T-helper 2 cell (primary cell): ENCODE results near the gene PITRM1.
"Not testable (repeated sequence)": the region's sequence is repeated elsewhere in the genome, so short reads cannot be mapped to it uniquely, and the experiment has no call there.

ENCODE experiments used
- DNase-seq, 5 experiments: peaks; one replicate each; pipeline versions ENCODE4 v3.0.0 to v3.0.0-alpha.2; 2012 to 2022

Gene PITRM1

GRCh38 chr10:3197348-3198003 is 24.9 kb upstream of the PITRM1 start:
- DNase-seq = peak in 4 of 5 experiments; percentile 31 to 97 (median 74)

- no peak for DNase-seq
Observed at GRCh38 chr10:3196958-3197347, 24.4 kb upstream of the PITRM1 start.

DNA sequence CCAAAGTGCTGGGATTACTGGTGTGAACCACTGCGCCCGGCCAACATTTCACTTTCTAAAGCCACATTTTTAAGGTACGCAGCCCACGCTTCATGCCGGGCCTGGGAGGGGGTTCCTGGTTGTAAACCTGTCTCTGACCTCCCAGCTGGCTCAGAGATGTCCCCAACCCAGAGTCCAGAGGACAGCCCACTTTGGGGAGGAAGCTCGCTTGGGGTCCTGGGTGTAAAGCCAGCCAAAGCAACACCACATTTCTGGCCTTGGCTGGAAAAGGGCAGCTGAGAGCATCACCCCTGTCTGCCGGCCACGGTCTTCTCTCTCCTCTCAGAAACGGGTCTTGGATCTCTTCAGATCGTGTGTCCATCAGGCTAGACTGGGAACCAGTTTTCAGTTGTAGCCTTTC is 23.9 kb upstream of the PITRM1 start:
- no peak for DNase-seq

DNA sequence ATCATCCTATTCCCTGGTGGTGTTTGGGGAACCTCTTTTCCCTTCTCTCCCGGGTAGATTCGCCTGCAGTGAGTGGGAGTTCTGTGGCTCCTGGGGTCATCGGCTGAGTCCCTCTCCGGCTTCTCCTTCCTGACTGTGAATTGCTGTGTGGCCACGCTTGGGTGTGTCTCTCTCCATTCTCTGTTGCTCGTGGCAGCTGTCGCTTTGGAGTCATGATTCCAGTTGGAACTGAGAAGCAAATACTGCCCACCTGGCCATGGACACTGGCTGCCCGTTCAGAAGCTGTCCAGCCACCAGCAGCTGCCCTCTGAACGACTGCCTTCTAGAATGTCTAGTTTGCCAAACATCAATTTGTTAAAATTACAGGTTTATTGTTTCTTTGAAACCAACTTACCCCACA is 23.1 kb upstream of the PITRM1 start:
- DNase-seq = no peak

DNA sequence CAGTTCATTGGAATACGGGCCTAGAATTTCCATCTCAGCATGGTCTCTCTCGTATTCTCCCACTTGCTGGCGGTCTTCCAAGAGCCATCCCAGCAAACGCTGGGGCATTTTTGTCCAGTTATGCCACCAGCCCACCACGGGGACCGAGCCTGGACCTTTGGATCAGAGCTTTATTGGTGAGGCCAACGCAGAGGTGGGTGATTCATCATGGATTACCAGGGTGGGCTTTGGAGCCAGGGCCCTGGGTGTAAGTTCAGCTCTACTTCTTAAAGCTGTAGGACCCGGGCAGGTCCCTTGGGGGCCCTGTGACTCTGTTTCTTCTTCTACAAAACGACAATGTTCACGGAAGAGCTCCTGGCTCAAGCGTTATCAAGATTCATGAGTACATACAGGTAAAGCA is 22.7 kb upstream of the PITRM1 start:
- no peak for DNase-seq

DNA sequence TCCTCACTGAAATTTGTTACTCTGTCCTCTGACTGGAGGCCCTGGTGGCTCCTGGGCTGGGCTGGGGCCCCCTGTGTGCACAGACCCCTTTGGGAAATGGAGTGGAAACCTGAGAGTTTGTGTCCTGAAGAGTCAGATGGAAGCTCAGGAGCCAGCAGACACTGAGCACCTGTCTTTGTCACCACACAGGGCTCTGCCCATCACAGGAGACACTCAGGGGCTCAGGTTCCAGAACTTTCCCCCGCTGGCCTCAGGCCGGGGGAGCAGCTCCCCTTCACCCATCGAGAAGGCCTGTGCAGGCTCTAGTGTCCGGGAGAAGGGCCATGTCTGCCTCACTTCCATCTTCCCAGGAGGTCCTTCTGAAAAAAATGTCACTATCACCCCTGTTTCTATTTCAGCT is 22.3 kb upstream of the PITRM1 start:
- DNase-seq = no peak

GRCh38 chr10:3193751-3194150 is 21.2 kb upstream of the PITRM1 start:
- DNase-seq = no peak

DNA sequence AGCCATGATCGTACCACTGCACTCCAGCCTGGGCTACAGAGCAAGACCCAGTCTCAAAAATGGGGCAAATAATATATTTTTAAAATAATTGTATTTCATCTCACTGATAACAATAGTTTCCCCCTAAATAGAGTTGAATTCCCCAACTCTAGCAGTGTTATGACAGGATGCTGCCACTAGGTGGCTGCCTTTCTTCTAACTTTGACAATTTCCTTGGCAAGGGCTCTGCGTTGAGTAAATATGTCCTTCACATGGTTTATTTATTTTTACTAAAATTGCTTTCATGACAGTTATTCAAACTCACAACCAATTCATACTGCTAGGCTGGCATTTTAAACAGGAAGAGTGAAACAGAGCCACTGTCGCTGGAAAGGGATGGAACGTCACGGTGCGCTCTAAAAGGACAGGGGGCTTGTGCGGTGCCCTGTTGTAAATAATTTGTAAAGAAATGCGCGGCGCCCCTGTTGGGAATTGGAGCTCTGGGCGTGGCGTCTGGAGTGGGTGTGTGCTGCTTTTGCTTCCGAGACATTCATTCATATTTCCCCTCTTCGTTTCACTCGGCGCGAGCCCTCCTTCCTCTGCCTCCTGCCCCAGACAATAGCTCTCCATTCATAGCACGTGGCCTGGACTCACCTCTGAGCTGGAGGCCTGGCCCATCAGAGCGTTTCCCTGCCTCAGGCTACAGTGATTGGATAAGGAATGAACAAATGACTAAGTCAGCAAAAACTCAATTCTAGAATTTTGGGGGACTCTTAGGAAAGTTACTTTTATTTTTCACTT is 20.5 kb upstream of the PITRM1 start:
- DNase-seq = peak in 3 of 5 experiments; percentile 22 to 57 (median 35)

- DNase-seq = no peak
Observed at GRCh38 chr10:3190817-3191216, 18.2 kb upstream of the PITRM1 start.

DNA sequence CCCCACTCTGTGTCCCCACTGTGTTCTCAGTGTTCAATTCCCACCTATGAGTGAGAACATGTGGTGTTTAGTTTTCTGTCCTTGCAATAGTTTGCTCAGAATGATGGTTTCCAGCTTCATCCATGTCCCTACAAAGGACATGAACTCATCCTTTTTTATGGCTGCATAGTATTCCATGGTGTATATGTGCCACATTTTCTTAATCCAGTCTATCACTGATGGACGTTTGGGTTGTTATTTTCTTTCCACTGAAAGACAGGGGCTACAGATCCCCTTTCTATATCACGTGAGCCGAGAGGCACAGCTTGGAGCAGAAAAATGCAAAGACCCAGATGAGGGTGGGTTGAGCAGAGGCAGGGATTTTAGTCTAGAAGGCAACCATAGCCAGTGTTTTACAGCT is 14.6 kb upstream of the PITRM1 start:
- DNase-seq = not testable (repeated sequence)

- DNase-seq = peak in 2 of 5 experiments; percentile 27 to 77
Observed at GRCh38 chr10:3186368-3186767, 13.8 kb upstream of the PITRM1 start.

GRCh38 chr10:3185386-3185785 is 12.8 kb upstream of the PITRM1 start:
- DNase-seq = no peak

DNA sequence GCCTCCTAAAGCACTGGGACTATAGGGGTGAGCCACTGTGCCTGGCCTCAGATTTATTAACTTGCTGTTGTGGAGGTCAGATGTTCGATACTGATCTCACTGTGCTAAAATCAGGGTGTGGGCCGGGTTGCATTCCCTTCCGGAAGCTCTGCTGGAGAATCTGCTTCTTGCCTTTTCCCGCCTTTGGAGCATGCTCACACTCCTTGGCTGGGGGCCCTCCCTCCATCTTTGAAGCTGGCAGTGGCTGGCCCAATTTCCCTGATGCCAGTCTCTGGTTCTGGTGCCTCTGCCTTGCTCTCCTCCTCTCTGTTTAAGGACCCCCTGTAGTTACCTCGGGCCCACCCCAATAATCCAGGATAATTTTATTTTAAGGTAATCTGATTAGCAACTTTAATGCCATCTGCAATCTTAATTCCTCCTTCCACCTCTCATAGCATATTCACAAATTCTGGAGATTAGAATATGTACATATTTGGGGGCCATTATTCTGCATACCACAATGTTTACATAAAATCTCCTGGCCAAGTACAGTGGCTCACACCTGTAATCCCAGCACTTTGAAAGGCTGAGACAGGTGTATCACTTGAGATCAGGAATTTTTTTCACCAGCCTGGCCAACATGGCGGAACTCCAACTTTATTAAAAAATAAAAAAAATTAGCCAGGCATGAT is 7.9 kb upstream of the PITRM1 start:
- DNase-seq = no peak

DNA sequence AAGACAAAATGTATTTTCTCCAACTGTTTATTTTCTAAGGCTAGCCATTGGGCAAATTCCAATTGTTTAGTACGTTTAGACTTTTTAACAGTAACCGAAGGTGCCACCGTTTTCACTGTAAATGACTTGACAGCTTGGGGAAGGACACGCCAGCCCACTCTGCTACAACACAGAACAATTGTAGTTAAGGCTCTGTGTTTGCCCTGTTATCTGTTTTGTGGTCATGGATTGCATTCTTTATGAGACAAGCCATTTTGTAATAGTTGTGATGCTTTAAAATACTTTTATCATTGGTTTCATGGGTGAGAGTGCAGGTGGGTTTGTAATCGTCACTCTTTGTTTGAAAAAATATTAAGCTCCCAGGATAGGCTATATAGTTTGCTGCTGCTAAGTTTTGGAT is 6.6 kb upstream of the PITRM1 start:
- no peak for DNase-seq

DNA sequence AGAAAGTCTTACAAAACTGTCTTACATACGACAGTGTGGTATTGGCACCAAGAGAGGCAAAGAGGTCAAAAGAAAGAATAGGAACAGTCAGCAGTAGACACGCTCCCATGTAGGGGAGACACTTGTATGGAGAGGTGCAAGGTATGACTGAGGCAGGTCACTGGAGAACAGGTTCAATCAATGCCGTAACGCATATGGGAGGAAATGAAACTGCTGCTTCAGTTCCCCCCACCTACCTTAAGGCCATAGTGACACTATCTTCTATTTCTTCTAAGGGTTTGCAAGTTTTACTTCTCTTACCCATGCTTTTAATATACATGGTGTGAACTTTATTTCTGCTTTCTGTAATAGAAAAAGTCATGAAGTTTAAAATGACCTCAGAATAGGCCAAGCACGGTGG is 5.5 kb upstream of the PITRM1 start:
- no peak for DNase-seq

- DNase-seq = peak in 2 of 5 experiments; percentile 72 to 84
Observed at GRCh38 chr10:3173171-3173878, 743 bp upstream of the PITRM1 start.

- DNase-seq = peak in 1 of 5 experiments; percentile 38
Observed at GRCh38 chr10:3172081-3172445, 519 bp downstream of the PITRM1 start.

DNA sequence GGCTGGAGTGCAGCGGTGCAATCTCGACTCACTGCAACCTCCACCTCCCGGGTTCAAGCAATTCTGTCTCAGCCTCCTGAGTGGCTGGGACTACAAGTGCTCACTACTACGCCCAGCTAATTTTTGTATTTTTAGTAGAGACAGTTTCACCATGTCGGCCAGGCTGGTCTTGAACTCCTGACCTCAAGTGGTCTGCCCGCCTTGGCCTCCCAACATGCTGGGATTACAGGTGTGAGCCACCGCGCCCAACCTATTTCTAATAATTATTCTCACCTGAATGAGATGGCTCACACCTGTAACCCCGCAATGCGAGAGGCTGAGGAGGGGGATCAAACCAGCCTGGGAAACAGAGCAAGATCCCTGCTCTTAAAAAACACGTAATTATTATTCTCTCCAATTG is 1.1 kb downstream of the PITRM1 start:
- not testable (repeated sequence) for DNase-seq

GRCh38 chr10:3169673-3170072 is 2.9 kb downstream of the PITRM1 start:
- DNase-seq = no peak

GRCh38 chr10:3169271-3169670 is 3.3 kb downstream of the PITRM1 start:
- no peak for DNase-seq

DNA sequence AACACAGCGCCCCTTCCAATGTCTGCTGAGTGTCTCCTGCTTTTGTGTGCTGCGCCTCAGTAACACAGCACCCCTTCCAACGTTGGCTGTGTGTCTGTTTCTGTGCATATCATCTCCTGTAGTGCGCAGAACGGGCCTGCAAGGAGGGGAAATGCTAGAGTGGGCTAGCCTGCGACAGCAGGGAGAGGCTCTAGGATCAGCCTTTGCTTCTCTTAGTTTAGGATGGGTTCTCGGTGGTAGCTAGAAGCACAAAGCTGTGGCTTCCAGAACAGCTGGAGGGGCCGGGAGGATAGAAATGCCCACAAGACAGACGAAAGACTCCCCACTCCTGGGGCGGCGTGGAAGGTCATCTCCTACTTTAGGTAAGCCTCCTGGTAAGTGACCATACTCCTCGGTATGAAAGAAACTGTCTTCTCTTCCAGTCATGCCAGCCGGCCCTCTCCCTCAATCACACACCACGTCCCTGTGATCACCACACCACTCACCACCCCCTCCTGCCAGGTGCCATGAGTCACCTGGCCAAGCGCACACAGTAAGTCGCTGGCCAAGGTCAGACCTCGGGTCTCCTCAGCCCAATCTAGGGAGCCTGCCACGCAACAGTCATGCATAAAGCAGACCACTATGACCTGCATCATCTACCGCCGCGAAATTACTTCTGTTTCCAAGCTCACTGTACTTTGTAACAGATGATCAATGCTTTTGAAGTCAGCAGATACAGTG is 4.8 kb downstream of the PITRM1 start:
- no peak for DNase-seq

DNA sequence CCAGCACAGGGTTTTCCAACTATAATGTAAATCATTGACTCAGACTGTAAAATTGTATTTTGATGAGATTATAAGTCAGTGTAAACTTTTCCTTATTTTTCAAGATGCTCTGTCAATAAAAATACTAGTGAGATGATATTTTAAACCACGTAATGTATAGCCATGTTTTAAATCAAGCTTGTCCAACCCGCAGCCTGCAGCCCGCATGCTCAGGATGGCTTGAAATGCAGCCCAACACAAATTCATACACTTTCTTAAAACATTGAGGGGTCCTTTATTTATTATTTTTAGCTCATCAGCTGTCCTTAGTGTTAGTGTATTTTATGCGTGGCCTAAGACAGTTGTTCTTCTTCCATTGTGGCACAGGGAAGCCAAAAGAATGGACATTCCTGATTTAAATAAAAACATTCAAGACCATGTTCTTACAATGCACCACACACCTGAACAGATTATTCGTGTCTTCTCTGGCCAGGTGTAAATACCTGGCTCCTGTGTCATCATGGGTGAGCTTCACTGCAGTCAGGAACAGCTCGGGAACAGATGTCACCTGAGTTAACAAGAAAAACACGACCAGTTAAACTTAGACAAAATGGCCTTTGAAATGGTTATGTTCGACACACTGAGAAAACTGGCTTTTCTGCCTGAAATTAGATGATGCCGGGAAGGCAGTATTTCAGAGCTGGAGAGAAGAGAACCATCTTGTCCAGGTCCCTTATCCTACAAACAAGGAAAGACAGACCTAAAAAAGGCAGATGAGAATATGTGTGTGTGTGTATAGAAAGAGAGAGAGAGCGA is 5.9 kb downstream of the PITRM1 start:
- DNase-seq = no peak
